DND-41 (cell line): ENCODE data around the gene PTDSS2.

Source experiments
- ATAC-seq: fragments of 200-7000 bp; cut with Tn5 transposase; 3 replicates; pipeline ENCODE4 v1.9.1; 2021; ENCODE audit warnings: low read depth; ENCODE audit not compliant: insufficient read depth
- DNase-seq: peaks from one replicate; pipeline ENCODE4 v3.0.0-alpha.2; 2020
- H2AFZ ChIP-seq: 2 replicates; pipeline ENCODE4 v1.6.0; 2012; ENCODE audit warnings: low read depth, low read length
- H3K27ac ChIP-seq: 2 replicates; pipeline ENCODE4 v1.5.1; 2012; ENCODE audit warnings: low read length, inconsistent platforms
- H3K27me3 ChIP-seq: fragments of 200-600 bp; sonication (generic); 2 replicates; pipeline ENCODE4 v1.6.0; 2012; ENCODE audit warnings: low read length, mild to moderate bottlenecking, inconsistent platforms; ENCODE audit not compliant: insufficient read depth, poor library complexity
- H3K36me3 ChIP-seq: 2 replicates; pipeline ENCODE4 v1.5.1; 2012; ENCODE audit warnings: low read length, inconsistent platforms; ENCODE audit not compliant: insufficient read depth
- H3K4me1 ChIP-seq: 2 replicates; pipeline ENCODE4 v1.5.1; 2012; ENCODE audit warnings: mild to moderate bottlenecking, low read length; ENCODE audit not compliant: insufficient read depth
- H3K4me2 ChIP-seq: 2 replicates; pipeline ENCODE4 v1.6.0; 2012; ENCODE audit warnings: mild to moderate bottlenecking, moderate library complexity, low read length, inconsistent platforms; ENCODE audit not compliant: insufficient read depth
- H3K4me3 ChIP-seq, 2 experiments: fragments of 200-600 bp in 1 of 2; shearing (Covaris generic) in 1 of 2; 2 replicates each; pipeline ENCODE4 v1.5.1; 2012 to 2016; ENCODE audit warnings: inconsistent platforms in 2 of 2, low read length in 2 of 2, mild to moderate bottlenecking in 2 of 2, low read depth in 1 of 2, moderate library complexity in 1 of 2
- H3K79me2 ChIP-seq: 2 replicates; pipeline ENCODE4 v1.6.0; 2012; ENCODE audit warnings: low read length, inconsistent platforms; ENCODE audit not compliant: insufficient read depth
- H3K9ac ChIP-seq: 2 replicates; pipeline ENCODE4 v1.6.0; 2012; ENCODE audit warnings: low read depth, mild to moderate bottlenecking, inconsistent platforms, low read length, moderate library complexity
- H3K9me3 ChIP-seq: 2 replicates; pipeline ENCODE4 v1.5.1; 2012; ENCODE audit warnings: low read length, moderate library complexity, mild to moderate bottlenecking, inconsistent platforms; ENCODE audit not compliant: insufficient read depth, severe bottlenecking
- H4K20me1 ChIP-seq: 2 replicates; pipeline ENCODE4 v1.6.0; 2012; ENCODE audit warnings: low read length; ENCODE audit not compliant: insufficient read depth
- EZH2 ChIP-seq: IDR thresholded peaks from 3 replicates; pipeline ENCODE4 v1.6.1; 2012; ENCODE audit warnings: borderline replicate concordance, low read depth, mild to moderate bottlenecking, moderate library complexity, low read length, inconsistent platforms; ENCODE audit not compliant: severe bottlenecking
- TF ChIP-seq, protein P1 (sequence below): IDR thresholded peaks from 2 replicates; pipeline ENCODE4 v1.5.1; 2012; ENCODE audit warnings: borderline replicate concordance, low read length, moderate library complexity, mild to moderate bottlenecking; ENCODE audit not compliant: poor library complexity, severe bottlenecking; ENCODE audit errors: extremely low read depth

Gene PTDSS2

DNA sequence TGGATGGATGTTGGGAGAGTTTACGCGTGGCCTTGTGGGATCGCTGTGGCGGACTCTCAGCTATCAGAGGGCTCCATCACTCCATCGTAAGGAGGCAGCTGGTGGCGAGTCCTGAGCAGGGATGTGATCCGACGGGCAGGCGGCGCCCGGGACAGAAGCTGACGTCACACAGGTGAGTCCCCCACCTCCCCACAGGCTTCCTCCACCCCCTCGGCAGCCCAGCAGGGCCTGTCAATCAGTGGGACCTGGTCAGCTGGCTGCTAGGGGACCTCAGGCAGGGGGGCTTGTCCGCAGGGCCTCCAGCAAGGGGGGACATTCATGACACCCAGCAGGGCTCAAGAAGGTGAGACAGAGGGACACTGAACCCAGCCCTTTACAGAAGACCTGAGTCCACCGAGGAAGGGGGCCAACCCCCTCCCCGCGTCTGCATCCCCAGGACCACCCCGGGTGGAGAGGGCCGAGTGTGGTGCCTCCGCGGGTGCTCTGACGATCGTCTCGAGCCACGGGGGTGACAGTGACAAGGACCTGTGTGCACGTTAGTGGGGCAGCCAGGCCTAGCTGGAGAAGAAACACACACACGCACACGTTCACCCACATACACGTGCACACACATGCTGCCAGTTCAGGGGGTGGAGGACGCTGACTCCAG is 78.2 kb downstream of the PTDSS2 start:
- Histone ChIP-seq H3K4me3 (no peak overlapping the region), H3K9me3 (no peaks in the 10 kb centered on the region), H3K27ac (no peak overlapping the region), H2AFZ (no peak overlapping the region), H3K27me3 (no peaks in the 10 kb centered on the region), H3K79me2 (peaks cover under 1% of the 10 kb centered on the region; the same call in 1 of the 2 replicates), H4K20me1 (peaks cover 20% of the 10 kb centered on the region), H3K36me3 (peaks cover 23% of the 10 kb centered on the region), H3K4me1 (0 out of 2 replicates have a peak, but pooled peaks cover 3% of the 10 kb centered on the region), H3K4me2 (no peak overlapping the region), H3K9ac (no peak overlapping the region)
- DNase-seq (no peak), ATAC-seq (no peak)
- TF ChIP-seq EZH2 = no peak
- TF ChIP-seq, protein P1, sequence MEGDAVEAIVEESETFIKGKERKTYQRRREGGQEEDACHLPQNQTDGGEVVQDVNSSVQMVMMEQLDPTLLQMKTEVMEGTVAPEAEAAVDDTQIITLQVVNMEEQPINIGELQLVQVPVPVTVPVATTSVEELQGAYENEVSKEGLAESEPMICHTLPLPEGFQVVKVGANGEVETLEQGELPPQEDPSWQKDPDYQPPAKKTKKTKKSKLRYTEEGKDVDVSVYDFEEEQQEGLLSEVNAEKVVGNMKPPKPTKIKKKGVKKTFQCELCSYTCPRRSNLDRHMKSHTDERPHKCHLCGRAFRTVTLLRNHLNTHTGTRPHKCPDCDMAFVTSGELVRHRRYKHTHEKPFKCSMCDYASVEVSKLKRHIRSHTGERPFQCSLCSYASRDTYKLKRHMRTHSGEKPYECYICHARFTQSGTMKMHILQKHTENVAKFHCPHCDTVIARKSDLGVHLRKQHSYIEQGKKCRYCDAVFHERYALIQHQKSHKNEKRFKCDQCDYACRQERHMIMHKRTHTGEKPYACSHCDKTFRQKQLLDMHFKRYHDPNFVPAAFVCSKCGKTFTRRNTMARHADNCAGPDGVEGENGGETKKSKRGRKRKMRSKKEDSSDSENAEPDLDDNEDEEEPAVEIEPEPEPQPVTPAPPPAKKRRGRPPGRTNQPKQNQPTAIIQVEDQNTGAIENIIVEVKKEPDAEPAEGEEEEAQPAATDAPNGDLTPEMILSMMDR = no peak

DNA sequence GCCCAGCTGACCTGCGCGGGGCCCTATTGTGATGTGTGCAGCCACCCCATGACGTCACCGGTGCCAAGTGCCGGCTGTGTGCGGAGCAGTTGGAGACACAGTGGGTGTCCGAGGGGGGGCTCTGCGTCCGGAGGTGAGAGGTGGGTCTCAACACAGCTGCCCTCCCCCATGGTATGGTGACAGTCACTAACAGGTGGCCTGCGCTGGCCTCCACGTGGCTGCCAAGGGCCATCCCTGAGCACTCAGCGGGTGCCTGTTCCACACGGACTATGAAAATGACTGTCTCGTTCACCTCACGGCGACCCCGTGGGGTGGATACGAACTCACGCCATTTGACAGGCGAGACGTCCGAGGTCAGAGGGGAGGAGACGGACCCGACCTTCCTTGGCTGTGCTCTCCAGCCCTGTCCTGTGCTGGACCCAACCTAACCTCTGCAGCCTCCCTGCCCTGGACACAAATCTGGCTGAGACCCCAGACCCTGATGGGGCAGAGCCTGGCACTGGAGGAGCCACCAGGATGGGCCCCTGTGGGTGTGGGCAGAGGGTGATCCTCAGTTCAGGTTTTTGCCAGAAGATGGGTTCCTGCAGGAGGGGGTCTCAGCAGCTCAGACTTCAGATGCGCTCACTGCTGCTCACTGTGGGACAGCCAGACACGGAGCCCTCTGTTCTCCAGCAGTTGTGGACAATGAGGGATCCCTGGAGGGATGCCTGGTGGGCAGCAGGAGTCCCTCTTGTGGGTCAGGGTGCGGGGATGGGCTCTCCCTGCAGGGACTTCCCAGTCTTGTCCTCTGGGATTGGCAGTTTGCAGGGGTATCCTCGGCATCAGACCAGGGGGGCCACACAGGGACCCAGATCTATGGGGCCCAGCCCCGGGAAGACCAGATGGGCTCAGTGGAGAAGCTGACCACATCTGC is 79.0 kb downstream of the PTDSS2 start:
- Histone ChIP-seq H3K4me3 (no peak overlapping the region), H3K9me3 (no peaks in the 10 kb centered on the region), H4K20me1 (peaks cover 28% of the 10 kb centered on the region), H3K36me3 (peaks cover 31% of the 10 kb centered on the region), H3K9ac (no peak overlapping the region), H3K79me2 (peaks cover 8% of the 10 kb centered on the region), H3K4me1 (peaks cover 11% of the 10 kb centered on the region), H3K27ac (no peak overlapping the region), H3K27me3 (no peaks in the 10 kb centered on the region), H3K4me2 (no peak overlapping the region), H2AFZ (no peak overlapping the region)
- TF ChIP-seq EZH2 = no peak
- TF ChIP-seq, protein P1 = no peak
- DNase-seq (no peak), ATAC-seq (no peak)

DNA sequence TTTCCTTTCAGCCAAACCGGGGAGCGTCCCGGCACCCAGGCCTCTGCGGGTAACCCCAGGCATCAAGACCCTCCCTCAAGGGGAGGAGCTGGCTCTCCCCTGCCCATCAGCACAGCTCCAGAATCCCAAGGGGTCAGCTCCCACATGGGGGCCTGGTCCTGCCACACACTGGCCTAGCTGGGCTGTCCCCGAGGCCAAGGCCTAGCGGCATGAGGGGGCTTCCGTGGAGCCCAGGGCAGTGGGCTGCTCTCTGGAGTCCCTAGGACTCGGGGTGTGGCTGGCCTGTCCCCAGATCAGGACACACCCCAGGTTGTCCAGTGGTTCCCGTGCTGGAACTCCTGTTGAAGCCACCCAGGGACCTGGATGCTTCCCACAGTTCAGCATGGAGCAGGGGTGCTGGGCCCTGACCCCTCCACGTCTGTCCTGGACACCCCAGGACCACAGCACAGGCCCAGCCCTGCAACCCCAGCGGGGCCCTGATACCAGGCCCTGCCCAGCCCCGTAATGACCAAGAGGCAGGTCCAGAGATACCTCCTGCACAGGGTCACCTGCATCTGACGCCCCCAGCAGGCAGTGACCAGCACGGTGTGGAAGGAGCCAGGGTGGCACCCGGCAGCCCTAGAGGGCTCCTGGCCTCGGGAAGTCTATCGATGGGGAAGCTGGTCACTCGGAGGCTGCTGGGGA is 79.8 kb downstream of the PTDSS2 start:
- H3K27me3 ChIP-seq = no peaks in the 10 kb centered on the region
- H3K4me1 ChIP-seq = peaks cover 19% of the 10 kb centered on the region
- H3K79me2 ChIP-seq = peaks cover 16% of the 10 kb centered on the region
- H3K36me3 ChIP-seq = peaks cover 35% of the 10 kb centered on the region
- DNase-seq (no peak), ATAC-seq (no peak)
- no peak overlapping the region for H3K4me3 ChIP-seq
- peaks cover 36% of the 10 kb centered on the region for H4K20me1 ChIP-seq
- no peak overlapping the region for H2AFZ ChIP-seq
- no peak overlapping the region for H3K9ac ChIP-seq
- H3K4me2 ChIP-seq = no peak overlapping the region
- H3K27ac ChIP-seq = no peak overlapping the region
- TF ChIP-seq, protein P1 = no peak
- no peaks in the 10 kb centered on the region for H3K9me3 ChIP-seq
